Activated naive CD4-positive, alpha-beta T cell treated with anti-CD3 and anti-CD28 coated beads, Interleukin-2, amount 50 U/mL, for 24 hours (primary cell): ENCODE results near the gene LRRC7.

Experiments
- H3K27ac Mint-ChIP-seq: one replicate; pipeline ENCODE4 v1.8.0; 2021; ENCODE audit warnings: mild to moderate bottlenecking, mixed read lengths
- H3K27me3 Mint-ChIP-seq: one replicate; pipeline ENCODE4 v1.8.0; 2021; ENCODE audit warnings: mixed read lengths
- H3K36me3 Mint-ChIP-seq: one replicate; pipeline ENCODE4 v1.8.0; 2021; ENCODE audit warnings: mixed read lengths
- H3K4me1 Mint-ChIP-seq: one replicate; pipeline ENCODE4 v1.8.0; 2021; ENCODE audit warnings: mixed read lengths
- H3K4me3 Mint-ChIP-seq: one replicate; pipeline ENCODE4 v1.8.0; 2021; ENCODE audit warnings: mild to moderate bottlenecking, mixed read lengths
- H3K9me3 Mint-ChIP-seq: one replicate; pipeline ENCODE4 v1.8.0; 2021; ENCODE audit warnings: mixed read lengths

Gene LRRC7

DNA sequence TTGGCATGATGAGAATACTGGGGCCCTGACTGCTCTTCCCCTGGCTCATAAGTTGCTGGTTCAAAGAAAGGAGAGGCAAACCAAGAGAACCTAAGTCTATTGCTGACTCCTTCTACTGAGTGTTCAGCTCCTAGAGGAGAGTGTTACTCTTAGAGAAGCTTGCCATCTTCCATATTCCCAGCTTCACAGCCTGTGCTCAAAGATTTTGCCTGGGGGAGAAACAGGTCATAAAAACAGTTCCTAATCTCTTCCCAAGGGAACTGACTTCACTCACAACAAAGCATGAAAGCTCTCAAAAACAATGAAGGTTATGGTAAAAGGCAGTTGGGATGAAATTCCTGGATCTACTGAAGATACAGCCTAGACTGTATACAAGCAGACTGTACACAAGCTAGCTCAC lies 600.6 kb downstream of the LRRC7 start:
- Mint-ChIP-seq H3K9me3 (no peaks in the 10 kb centered on the region), H3K36me3 (peaks cover 13% of the 10 kb centered on the region), H3K27ac (no peak overlapping the region), H3K27me3 (no peaks in the 10 kb centered on the region), H3K4me3 (no peak overlapping the region), H3K4me1 (no peaks in the 10 kb centered on the region)

DNA sequence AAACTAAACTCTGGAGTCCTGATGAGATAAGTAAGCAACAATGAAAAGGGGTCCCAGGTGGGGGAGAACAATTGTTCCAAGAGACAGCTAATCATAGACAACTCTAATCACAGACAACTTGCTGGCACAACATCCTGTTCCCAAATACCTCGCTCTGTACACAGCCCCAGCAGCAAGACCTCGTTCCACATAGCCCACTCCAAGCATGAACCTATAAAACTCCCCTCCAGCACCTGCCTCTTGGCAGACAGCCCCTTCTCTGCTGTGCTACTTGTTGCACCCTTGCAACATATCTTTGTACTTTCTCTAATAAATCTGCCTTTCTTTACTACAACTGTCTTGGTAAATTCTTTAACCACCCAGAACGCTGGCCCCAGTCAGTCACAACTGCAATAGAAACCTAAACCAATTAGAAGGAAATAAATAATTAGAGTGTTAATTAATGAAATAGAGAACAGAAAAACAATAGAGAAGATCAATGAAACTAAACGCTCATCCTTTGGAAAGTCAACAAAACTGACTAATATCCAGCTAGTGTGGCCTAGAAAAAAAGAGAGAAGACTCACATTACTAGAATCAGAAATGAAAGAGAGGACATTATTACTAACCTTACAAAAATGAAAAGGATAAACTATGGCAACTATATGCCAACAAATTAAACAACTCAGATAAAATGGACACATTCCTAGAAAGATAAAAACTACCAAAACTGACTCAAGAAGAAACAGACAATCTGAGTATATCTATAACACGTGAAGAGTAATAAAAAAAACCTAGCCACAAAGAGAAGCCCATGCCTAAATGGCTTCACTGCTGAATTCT lies 601.5 kb downstream of the LRRC7 start:
- Mint-ChIP-seq H3K36me3 (peaks cover 13% of the 10 kb centered on the region), H3K4me3 (no peak overlapping the region)

DNA sequence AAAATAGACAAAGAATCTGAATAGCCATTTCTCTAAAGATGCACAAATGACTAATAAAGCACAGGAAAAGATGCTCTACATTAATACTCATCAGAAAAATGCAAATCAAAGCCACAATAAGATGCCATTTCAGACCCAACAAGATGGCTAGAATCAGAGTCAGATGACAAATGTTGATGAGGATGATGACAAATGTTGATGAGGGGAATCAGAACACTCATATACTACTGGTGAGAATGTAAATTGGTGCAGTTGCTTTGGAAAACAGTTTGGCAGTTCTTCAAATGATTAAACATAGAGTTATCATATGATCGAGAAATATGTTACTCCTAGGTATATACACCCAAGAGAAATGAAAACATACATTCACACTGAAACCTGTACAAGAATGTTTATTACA lies 603.8 kb downstream of the LRRC7 start:
- H3K27ac Mint-ChIP-seq: no peak overlapping the region
- no peaks in the 10 kb centered on the region for H3K27me3 Mint-ChIP-seq
- H3K4me1 Mint-ChIP-seq: no peaks in the 10 kb centered on the region
- H3K4me3 Mint-ChIP-seq: no peak overlapping the region
- H3K9me3 Mint-ChIP-seq: no peaks in the 10 kb centered on the region
- H3K36me3 Mint-ChIP-seq: peaks cover 10% of the 10 kb centered on the region

More for the DNA sequence above, 601.5 kb downstream of the LRRC7 start:
- no peaks in the 10 kb centered on the region for H3K27me3 Mint-ChIP-seq
- H3K4me1 Mint-ChIP-seq: no peaks in the 10 kb centered on the region
- no peak overlapping the region for H3K27ac Mint-ChIP-seq
- H3K9me3 Mint-ChIP-seq: no peaks in the 10 kb centered on the region
